VCaP (cell line): ENCODE results near the gene DMBX1.
A peak's percentile ranks its signal among the peaks of the same experiment; 100 is the strongest.

ENCODE experiments used
- H3K27ac ChIP-seq: fragments of 450-650 bp; 2 replicates; pipeline ENCODE4 v1.5.1; 2017
- CTCF ChIP-seq: fragments of 450-650 bp; conservative IDR thresholded peaks from 2 replicates; pipeline ENCODE4 v1.5.1; 2017; ENCODE audit warnings: mild to moderate bottlenecking, moderate library complexity

Gene DMBX1

DNA sequence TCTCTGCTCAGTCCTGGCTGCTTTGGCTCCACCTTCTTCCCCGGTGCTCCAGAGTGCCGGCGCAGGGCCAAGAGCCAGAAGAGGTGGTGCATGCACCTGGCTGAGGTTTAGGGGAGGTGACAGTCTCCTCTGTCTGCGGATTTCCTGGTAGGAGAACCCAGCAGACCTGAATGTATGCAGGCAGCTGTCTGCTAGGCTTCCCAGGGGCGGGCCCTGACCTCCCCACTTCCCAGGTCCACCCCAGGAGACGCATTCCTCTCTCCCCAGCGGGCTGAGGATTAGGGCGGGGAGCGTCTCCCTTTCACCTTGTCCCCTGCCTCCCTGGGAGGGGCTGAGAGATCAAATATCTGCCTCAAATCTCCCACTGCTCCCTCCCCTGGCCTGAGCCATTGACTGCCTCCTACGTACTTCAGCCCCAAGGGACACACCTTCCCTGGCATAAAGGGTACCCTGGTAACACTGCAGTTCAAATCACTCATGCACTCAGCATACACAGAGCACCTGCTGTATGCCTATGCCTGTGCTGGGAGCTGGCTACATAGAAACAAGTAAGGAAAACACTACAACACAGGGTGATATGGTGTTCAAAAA is 27.5 kb downstream of the DMBX1 start:
- no peak for TF ChIP-seq CTCF
- peak overlapping the region; percentile 75 for H3K27ac ChIP-seq

DNA sequence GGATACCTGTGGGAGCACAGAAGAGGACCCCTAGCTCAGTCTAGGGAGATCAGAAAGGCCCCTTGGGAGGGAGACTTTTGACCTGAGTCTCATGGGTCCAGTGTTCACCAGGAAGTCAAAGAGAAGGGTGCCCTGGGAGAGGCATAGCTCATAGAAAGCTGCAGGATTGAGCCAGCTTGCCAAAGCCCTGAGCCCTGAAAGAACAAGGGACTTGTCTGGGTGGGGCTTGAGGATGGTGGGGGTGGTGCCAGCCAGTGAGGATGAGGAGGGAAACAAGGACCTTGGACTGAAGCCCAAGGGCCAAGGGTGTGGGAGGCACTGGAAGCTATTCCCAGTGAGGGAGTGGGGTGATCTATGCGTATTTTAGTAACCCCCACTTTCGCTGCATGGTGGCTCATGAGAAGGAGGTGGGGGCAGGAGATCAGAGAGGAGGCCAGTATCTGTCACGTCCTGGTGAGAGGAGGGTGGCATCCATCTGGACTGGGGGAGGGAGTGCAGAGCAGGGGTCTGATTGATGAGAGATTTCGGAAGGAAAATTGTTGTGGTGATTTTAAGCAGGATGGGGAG is 28.4 kb downstream of the DMBX1 start:
- H3K27ac ChIP-seq = peak overlapping the region; percentile 75
- TF ChIP-seq CTCF = no peak

DNA sequence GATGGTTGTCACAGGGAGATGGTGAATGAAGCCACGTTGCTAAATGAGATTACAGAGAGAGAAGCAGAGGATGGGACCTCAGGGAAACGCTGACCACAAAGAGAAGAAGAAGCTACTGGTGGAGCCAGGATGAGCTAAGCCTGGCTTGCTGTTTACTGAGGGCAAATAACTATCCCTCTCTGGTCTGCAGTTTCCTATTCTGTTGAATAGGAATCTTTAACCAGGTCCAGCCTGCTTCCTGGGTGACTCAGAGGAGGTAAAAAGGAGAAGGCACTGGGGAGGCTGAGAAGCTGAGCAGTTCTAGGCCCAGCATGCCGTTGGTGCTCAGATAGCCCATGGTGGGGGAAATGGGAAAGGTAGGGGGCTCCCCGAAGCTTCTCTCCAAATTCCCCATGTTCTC is 29.6 kb downstream of the DMBX1 start:
- TF ChIP-seq CTCF = no peak
- H3K27ac ChIP-seq = no peak overlapping the region

DNA sequence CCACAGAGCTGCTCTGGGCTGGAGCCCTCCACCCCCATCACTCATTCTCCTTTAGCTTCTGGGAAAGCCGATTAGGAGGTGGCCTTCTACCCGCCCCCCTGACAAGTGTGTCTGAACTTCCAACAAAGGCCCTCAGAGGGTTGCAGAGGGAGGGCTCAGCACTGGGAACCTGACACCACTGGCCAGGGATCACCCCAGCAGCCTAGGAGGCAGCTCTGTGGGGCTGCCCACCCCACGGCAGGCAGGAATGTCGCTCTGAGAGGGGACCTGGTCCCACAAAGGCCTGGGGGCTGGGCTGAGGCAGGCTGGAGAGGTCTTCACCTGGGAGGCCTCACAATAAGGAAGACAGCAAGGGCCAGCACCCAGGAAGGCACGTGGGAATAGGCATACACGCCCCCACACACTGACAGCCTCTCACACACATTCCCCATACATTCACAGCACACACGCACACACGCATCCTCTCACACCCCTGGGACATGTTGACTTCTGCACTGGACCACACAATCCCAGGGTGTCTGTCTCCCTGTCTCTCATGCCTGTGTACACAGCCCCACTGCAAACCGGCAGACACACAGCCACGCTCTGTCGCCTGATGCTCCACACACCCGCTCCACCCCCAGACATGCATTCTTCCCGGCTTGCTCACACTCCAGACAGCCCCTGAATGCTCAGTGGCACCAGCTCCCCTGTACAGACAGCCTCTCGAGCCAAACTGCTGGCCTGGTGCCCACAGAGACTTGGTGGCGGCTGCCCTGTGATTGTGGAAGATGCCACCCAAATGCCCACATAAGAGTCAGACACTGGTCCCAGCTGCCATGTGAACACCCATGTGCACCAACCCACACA is 30.7 kb downstream of the DMBX1 start:
- TF ChIP-seq CTCF = no peak
- H3K27ac ChIP-seq = no peak overlapping the region

DNA sequence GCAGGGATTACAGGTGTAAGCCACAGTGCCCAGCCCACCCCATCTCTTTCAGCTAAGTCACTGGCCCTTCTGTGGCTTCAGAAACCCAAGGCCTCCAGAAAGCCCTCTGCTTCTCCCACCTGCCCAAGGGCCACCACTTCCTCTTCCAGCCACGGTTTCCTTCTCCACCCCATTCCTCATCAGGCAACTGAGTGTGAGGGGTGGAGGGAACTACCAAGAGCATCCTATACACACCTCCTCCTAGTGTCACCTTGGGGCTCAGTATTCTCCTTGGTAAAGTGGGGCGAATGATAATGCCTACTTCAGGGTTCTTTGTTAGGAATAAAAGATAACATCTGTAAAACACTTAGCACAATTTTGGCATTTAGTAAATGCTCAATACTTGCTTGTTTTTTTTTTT is 31.8 kb downstream of the DMBX1 start:
- TF ChIP-seq CTCF = no peak
- no peak overlapping the region for H3K27ac ChIP-seq

DNA sequence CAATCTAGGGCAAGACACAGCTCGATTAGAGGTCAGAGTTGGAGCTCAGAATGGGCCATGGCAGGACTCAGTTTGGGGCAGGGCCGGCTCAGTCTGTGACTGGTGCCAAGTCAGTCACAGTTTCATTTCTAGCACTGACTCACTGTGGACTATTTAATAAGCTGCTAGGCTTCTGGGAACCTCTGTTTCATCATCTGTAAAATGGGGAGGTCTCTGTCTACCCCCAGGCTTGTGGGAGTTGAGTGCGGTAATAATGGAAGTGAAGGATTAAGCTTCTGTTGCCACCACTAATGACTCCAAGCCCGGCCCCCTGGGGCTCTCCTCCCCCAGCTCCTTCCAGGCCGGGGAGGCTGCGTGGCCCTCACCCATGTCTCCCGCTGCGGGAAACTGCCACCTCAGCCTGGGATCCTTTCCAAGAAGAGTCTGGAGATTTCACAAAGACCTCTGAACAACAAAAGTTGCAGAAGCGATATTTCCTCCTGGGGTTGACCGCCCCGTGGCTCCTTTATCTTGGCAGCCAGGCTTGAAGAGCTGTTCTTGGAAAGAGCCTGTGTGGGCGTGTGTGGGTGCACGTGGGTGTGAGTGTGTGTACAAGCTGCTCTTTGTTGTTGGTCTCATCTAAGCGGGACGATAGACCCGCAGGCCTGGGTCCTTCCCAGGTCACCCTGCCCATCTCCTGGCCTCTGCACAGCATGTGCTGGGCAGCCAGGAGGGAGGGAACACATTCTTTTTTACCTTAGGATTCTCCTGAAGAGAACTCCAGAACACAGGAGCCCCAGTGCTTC is 32.7 kb downstream of the DMBX1 start:
- H3K27ac ChIP-seq = no peak overlapping the region
- no peak for TF ChIP-seq CTCF

DNA sequence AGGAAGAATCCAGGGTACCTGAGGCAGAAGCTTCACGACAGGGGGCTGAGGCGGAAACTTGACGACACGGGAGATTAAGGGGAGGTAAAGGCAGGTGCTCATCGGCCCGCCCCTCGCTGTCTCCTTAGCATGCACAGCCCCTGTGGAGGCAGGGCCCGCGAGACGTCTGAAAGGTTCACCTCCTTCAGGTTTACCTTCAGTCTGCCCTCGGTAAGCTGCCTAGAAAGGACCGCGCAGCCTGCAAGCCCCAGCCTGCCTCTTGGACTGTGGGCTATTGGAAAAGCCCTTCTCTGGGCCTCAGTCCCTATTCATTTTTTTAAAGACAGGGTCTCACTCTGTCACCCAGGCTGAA is 33.3 kb downstream of the DMBX1 start:
- no peak for TF ChIP-seq CTCF
- H3K27ac ChIP-seq = no peak overlapping the region
